Bronchial epithelial cell (primary cell): Measurements from ENCODE around the gene TNS3. TPM values are rescaled to one million over a fixed set of nuclear protein-coding genes. Genes with fewer than 3 reads are reported as not detected.
A peak's percentile ranks its signal among the peaks of the same experiment; 100 is the strongest.
"Not testable (repeated sequence)": the region's sequence is repeated elsewhere in the genome, so short reads cannot be mapped to it uniquely, and the experiment has no call there.

Experiments
- DNase-seq: peaks from one replicate; pipeline ENCODE4 v3.0.0-alpha.2; 2010; ENCODE audit warnings: low read depth
- FAIRE-seq: peaks from 2 replicates; lab custom pipeline; 2011; peaks lifted over from hg19 to GRCh38; lab: Jason Lieb, UNC
- H3K27me3 ChIP-seq: 2 replicates; pipeline ENCODE4 v1.5.1; 2011; ENCODE audit warnings: low read length; ENCODE audit not compliant: control insufficient read depth, insufficient read depth
- H3K36me3 ChIP-seq: 2 replicates; pipeline ENCODE4 v1.5.1; 2011; ENCODE audit warnings: low read length; ENCODE audit not compliant: control insufficient read depth, insufficient read depth
- H3K4me3 ChIP-seq: 2 replicates; pipeline ENCODE4 v1.5.1; 2011; ENCODE audit warnings: mild to moderate bottlenecking, low read depth, low read length, control low read depth
- CTCF ChIP-seq: IDR thresholded peaks from 2 replicates; pipeline ENCODE4 v1.5.1; 2011; ENCODE audit warnings: mild to moderate bottlenecking, moderate library complexity, low read length, control low read depth, inconsistent platforms; ENCODE audit not compliant: insufficient read depth, severe bottlenecking
- total RNA-seq: library from RNA; depleted of rRNA; stranded (reverse); fragments of >200 nt; gene quantifications from 2 replicates; pipeline ENCODE4 v1.2.1, GENCODE V29; 2014

TNS3 gene
- total RNA-seq, 1 donor from 2014 or later = 2.6 TPM

DNA sequence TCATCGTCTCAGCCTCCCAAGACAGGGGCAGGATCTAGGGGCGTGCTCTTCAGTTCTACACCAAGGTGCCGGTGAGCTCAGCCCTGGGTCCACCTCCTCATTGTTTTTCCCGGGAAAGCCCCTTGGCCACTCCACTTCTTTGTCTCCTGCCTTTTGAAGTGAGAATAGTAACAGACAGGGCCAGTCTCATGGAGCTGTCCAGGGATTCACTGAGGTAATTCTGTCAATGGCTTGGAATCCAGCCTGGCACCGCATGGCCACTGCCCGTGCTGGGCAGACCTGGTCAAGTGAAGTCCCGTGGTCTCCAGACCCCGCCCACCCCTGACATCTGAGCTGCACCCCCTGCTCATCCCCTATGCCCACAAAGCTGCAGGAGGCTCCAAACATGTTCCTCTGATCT lies 138.9 kb downstream of the TNS3 start:
- peaks cover 5% of the 10 kb centered on the region for H3K36me3 ChIP-seq
- FAIRE-seq (no peak), DNase-seq (no peak)
- TF ChIP-seq CTCF = no peak
- no peak overlapping the region for H3K4me3 ChIP-seq
- H3K27me3 ChIP-seq = no peaks in the 10 kb centered on the region

DNA sequence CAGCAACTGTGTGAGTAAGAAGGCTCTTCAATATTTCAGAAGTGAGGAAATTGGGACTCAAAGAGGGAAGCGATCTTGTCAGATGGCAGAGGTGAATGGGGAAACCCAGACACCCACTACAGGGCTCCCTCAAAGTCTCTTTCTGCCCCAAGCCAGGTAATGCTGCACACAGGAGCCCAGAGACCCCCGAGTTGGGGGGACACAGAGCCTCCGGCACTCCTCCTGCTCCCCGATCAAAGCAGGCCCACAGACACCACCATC lies 139.4 kb downstream of the TNS3 start:
- Histone ChIP-seq H3K27me3 (no peaks in the 10 kb centered on the region), H3K4me3 (no peak overlapping the region), H3K36me3 (peaks cover 5% of the 10 kb centered on the region)
- DNase-seq (no peak), FAIRE-seq (no peak)
- TF ChIP-seq CTCF = no peak

DNA sequence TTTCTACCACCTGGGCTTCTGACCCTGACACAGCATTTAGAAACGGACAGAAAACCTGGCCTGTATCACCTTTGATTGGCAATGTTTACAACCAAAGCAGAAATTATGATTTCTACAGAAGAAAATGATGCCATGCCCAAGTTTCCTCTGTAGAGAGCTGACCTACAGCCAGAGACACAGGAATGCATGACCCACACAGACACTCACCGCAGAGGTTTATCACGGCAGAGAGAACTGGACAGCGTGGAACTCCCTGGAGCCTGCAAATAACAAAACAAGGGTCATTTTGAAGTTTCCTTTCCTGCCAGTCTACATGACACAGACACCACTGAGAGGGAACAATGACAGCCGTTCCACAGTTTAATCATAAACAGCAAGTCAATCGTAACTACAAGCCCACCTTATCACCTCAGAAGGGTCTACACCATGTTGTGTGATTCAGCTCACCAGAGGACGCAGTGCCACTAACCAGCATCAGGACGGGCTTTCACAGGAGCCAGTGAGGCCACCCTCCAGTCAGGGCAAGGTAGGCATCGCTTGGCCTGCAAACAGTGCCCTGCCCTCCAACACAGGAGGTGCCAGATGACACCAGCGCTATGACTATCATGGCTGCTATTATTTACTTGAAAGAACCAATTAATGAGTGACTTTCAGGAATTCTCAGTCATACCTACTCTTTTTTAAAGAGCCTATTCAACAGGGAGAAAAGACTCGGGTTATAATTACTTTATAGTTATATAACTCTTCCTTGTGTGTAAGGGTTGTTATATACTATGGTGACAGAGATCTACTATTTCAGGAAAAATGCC lies 139.9 kb downstream of the TNS3 start:
- TF ChIP-seq CTCF = no peak
- FAIRE-seq (peak; percentile 93), DNase-seq (no peak)
- Histone ChIP-seq H3K4me3 (no peak overlapping the region), H3K27me3 (no peaks in the 10 kb centered on the region), H3K36me3 (peaks cover 5% of the 10 kb centered on the region)

GRCh38 chr7:47441048-47441447 lies 140.9 kb downstream of the TNS3 start:
- not testable (repeated sequence) for FAIRE-seq, H3K36me3 ChIP-seq, H3K27me3 ChIP-seq, DNase-seq, H3K4me3 ChIP-seq

DNA sequence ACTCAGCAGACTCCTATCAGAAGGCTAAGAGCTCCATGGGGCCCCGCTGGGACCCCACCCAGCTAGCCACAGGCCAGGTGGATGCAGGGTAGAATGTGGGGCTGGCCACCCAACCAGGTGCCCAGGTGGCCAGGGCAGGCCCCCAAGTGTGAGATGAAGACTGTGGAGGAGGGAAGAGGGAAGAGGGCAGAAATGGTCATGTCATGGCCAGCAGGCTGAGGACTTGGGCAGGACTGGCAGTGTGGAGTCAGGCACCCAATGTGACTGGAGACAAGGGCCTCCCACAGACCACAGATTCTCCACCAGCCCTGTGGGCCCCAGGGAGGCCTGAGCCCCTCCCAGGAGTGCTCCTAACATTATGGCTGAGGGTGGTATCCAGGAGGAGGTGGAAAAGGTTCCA lies 141.6 kb downstream of the TNS3 start:
- Histone ChIP-seq H3K27me3 (no peaks in the 10 kb centered on the region), H3K36me3 (peaks cover 5% of the 10 kb centered on the region), H3K4me3 (no peak overlapping the region)
- no peak for TF ChIP-seq CTCF
- FAIRE-seq (no peak), DNase-seq (no peak)

GRCh38 chr7:47439181-47439667 lies 142.7 kb downstream of the TNS3 start:
- no peaks in the 10 kb centered on the region for H3K27me3 ChIP-seq
- DNase-seq (no peak), FAIRE-seq (peak; percentile 72)
- no peak for TF ChIP-seq CTCF
- H3K4me3 ChIP-seq = no peak overlapping the region
- H3K36me3 ChIP-seq = peaks cover 11% of the 10 kb centered on the region
